ENCODE results near the gene TP53TG3D.
"Not testable (repeated sequence)": the region's sequence is repeated elsewhere in the genome, so short reads cannot be mapped to it uniquely, and the experiment has no call there.

TP53TG3D gene, protein sequence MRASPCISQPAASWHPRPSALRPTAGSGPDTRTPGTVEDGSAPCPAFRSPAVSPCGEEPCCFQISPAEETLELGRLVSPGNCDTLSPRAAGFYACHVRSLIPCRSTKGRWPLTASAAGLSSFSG

DNA sequence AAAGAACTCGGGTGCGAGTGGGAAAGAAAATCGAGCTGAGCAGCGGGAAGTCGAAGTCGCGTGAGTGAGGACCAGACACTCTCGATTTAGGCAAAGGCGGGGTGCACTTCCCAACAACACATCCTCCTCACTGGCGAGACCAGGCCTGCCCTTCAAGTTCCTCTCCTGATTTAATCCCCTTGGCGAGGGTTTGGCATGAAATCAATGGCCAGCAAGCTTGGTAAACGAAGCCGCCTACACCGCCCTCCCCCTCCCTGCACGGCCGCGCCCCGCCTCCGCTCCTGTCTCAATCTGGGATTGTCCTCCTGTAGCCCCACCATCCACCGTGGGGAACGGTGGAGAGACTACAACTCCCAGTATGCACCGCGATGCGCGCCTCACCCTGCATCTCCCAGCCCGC lies at the start of gene TP53TG3D:
Gene TP53TG3D, plus strand, starts transcription at position 301 of the 400 bp plus-strand sequence. Its CDS starts 68 bp downstream, at position 369.
- DNase-seq (ENCODE audit: low read depth), result not testable (repeated sequence)

DNA sequence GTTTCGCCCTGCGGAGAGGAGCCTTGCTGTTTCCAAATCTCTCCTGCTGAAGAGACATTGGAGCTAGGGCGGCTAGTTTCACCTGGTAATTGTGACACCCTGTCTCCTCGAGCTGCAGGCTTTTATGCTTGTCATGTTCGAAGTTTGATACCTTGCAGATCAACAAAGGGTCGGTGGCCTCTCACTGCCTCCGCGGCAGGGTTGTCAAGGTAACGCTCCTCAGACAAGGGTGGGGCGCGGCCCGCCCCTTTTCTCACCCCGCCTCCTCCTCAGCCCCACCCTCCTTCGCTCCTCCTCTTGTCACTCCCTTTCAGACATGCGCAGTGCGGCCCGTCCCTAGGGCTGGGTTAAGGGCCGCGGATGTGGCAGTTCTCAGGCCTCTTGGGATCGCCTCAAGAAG lies 421 bp downstream of the TP53TG3D start:
- DNase-seq (ENCODE audit: low read depth), result not testable (repeated sequence)

DNA sequence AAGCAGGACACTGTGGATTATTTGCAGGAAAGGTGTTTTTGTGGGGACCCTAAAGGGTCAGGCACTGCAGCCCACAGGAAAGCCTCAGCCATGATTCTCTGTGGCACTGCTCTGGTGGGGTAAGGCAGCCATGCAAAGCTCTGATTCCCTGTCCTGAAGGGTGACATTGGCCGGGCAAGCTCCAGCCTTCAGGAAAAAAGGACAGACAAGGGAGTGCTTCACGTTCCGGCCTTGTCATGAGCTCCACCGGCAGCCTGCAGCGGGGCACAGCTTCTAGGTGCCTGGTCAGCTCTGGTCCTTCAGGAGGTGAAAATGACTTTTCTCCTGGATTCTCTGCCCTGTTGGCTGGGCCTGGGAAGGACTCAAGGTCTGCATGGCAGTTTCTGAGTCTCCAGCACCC lies 8.4 kb downstream of the TP53TG3D start:
- not testable (repeated sequence) for DNase-seq (ENCODE audit: low read depth)

DNA sequence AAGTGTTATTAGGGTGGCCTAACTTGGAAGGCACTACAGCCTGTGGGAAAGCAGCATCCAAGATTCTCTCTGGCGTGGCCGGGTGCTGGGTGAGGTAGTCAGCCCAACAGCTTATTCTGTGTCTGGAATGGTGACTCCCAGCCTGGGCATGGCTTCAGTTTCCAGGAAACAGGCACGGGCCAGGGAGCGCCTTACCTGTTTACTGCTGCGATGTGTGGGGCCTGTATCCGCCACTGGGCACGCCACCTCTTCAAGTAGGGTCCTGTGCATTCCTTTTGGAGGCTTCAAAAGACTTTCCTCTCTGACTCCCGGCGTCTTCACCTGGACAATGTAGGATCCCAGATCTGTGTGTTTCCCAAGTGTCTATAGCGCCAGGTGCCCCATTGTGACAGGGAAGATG lies 10.5 kb downstream of the TP53TG3D start:
- DNase-seq (ENCODE audit: low read depth), result not testable (repeated sequence)

DNA sequence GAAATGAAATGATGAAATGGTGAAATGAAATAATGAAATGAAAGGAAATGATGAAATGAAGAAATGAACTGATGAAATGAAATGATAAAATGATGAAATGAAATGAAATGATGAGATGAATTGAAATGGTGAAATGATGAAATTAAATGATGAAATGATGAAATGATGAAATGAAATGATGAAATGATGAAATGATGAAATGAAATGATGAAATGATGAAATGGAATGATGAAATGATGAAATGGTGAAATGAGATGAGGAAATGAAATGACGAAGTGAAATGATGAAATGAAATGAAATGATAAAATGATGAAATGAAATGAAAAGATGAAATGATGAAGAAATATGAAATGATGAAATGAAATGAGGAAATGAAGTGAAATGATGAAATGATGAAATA lies 28.8 kb downstream of the TP53TG3D start:
- not testable (repeated sequence) for DNase-seq (ENCODE audit: low read depth)

GRCh38 chr16:32283024-32283423 lies 29.9 kb downstream of the TP53TG3D start:
- not testable (repeated sequence) for DNase-seq (ENCODE audit: low read depth)

DNA sequence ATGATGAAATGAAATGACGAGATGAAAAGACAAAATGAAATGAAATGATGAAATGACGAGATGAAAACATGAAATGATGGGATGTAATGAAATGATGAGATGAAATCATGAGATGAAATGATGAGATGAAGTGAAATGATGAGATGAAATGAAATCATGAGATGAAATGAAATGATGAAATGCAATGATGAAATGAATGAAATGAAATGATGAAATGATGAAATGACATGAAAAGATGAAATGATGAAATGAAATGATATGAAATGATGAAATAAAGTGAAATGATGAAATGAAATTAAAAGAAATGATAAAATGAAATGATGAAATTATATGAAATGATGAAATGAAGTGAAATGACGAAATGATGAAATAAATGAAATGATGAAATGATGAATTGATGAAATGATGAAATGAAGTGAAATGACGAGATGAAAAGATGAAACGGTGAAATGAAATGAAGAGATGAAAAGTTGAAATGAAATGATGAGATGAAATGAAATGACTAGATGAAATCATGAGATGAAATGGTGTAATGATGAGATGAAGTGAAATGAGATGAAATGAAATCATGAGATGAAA lies 30.9 kb downstream of the TP53TG3D start:
- not testable (repeated sequence) for DNase-seq (ENCODE audit: low read depth)

GRCh38 chr16:32284800-32285796 lies 32.0 kb downstream of the TP53TG3D start:
- not testable (repeated sequence) for DNase-seq (ENCODE audit: low read depth)

DNA sequence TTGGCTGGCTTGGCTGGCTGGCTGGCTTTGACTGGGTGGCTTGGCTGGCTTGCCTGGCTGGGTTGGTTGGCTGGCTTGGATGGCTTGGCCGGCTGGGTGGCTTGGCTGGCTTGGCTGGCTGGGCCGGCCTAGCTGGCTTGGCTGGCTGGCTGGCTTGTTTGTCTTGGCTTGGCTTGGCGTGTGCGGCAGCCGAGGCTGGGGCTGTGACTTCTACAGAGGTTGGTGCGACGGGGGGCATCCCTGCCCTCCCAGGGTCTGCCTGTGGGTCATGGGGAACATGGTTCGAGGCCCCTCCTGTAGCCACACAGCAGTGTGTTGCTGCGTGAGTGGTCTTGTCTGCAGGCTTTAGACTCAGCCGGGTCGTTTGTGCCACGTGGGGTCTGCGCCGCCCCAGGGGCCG lies 33.1 kb downstream of the TP53TG3D start:
- DNase-seq (ENCODE audit: low read depth), result not testable (repeated sequence)

DNA sequence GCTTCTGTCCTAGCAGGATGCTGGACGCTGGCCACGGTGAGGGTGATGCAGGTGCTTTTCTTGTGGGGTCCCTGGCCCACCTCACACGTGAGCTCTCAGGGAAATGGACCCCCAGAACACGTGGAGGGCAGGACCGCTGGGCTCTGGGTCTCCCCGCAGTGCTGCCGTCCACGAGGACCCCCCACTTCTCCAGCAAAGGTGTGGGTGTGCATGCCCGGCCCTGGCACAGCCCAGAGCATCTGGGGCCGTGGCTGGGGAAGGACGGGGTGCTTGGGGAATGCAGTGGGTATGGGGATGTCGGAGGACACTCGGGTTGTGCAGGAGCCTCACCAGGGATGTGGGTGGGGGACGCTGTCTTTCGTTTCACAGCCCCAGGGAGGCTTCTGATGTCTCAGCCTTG lies 34.7 kb downstream of the TP53TG3D start:
- DNase-seq (ENCODE audit: low read depth), result not testable (repeated sequence)

- DNase-seq (ENCODE audit: low read depth), result not testable (repeated sequence)
These were observed 36.1 kb downstream of the TP53TG3D start for GRCh38 chr16:32289197-32289596.

- not testable (repeated sequence) for DNase-seq (ENCODE audit: low read depth)
These were observed 49.7 kb downstream of the TP53TG3D start for GRCh38 chr16:32302776-32303175.

Data from ELR (cell line).